Chondrocyte (in vitro differentiated cells): ENCODE results near the gene MYL12B. TPM values are rescaled to one million over a fixed set of nuclear protein-coding genes. Genes with fewer than 3 reads are reported as not detected.

Source experiments
- DNase-seq: peaks from one replicate; pipeline ENCODE4 v3.0.0; 2021; ENCODE audit warnings: mixed read lengths, low spot score
- H3K27ac Mint-ChIP-seq: one replicate; pipeline ENCODE4 v1.8.0; 2021; ENCODE audit warnings: mild to moderate bottlenecking, moderate library complexity, mixed read lengths; ENCODE audit not compliant: unreplicated experiment
- H3K27me3 Mint-ChIP-seq: 2 replicates; pipeline ENCODE4 v1.8.0; 2021; ENCODE audit warnings: low read depth, mixed read lengths
- H3K36me3 Mint-ChIP-seq: 2 replicates; pipeline ENCODE4 v1.8.0; 2021; ENCODE audit warnings: low read depth, mixed read lengths
- H3K4me1 Mint-ChIP-seq: 2 replicates; pipeline ENCODE4 v1.8.0; 2021; ENCODE audit warnings: low read depth, mild to moderate bottlenecking, mixed read lengths
- H3K4me3 Mint-ChIP-seq: one replicate; pipeline ENCODE4 v1.8.0; 2021; ENCODE audit warnings: mild to moderate bottlenecking, moderate library complexity, mixed read lengths; ENCODE audit not compliant: unreplicated experiment
- H3K9me3 Mint-ChIP-seq: 2 replicates; pipeline ENCODE4 v1.8.0; 2021; ENCODE audit warnings: low read depth, mixed read lengths
- total RNA-seq: library from RNA; stranded (reverse); gene quantifications from 3 replicates; pipeline ENCODE4 v1.2.1, GENCODE V29; 2021
- TF ChIP-seq, protein P1 (sequence below): fragments of 200-600 bp; sonication (generic); IDR thresholded peaks from 2 replicates; pipeline ENCODE4 v1.5.0; 2021; ENCODE audit warnings: antibody characterized with exemption, mild to moderate bottlenecking, moderate library complexity

Gene MYL12B
- total RNA-seq, 1 donor from 2014 or later: 327 TPM

- Mint-ChIP-seq H3K4me1 (peaks cover 34% of the 10 kb centered on the region), H3K36me3 (no peaks in the 10 kb centered on the region), H3K27me3 (no peaks in the 10 kb centered on the region), H3K4me3 (no peak overlapping the region), H3K9me3 (peaks cover under 1% of the 10 kb centered on the region), H3K27ac (no peak overlapping the region)
- DNase-seq: no peak
- TF ChIP-seq, protein P1, sequence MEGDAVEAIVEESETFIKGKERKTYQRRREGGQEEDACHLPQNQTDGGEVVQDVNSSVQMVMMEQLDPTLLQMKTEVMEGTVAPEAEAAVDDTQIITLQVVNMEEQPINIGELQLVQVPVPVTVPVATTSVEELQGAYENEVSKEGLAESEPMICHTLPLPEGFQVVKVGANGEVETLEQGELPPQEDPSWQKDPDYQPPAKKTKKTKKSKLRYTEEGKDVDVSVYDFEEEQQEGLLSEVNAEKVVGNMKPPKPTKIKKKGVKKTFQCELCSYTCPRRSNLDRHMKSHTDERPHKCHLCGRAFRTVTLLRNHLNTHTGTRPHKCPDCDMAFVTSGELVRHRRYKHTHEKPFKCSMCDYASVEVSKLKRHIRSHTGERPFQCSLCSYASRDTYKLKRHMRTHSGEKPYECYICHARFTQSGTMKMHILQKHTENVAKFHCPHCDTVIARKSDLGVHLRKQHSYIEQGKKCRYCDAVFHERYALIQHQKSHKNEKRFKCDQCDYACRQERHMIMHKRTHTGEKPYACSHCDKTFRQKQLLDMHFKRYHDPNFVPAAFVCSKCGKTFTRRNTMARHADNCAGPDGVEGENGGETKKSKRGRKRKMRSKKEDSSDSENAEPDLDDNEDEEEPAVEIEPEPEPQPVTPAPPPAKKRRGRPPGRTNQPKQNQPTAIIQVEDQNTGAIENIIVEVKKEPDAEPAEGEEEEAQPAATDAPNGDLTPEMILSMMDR: no peak
These were observed 40.4 kb upstream of the MYL12B start for GRCh38 chr18:3221496-3221895.

DNA sequence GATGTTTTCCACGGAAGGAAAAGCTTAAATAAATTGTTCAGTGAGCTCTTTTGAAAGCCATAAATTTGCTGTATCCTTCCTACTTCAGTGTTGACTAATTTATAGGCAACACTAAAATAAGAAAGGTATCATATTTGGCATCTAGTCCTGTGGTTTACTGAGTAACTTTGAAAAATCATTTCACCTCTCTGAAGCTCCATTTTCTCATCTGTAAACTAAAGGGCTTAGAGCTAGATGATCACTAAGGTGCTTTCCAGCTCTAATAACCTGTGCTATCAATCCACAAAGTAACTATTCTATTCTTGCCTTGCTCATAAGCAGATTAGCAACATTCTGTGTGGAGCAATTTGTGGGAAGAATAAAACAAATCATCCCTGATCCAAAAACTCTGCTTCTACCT lies 38.6 kb upstream of the MYL12B start:
- H3K27me3 Mint-ChIP-seq: no peaks in the 10 kb centered on the region

DNA sequence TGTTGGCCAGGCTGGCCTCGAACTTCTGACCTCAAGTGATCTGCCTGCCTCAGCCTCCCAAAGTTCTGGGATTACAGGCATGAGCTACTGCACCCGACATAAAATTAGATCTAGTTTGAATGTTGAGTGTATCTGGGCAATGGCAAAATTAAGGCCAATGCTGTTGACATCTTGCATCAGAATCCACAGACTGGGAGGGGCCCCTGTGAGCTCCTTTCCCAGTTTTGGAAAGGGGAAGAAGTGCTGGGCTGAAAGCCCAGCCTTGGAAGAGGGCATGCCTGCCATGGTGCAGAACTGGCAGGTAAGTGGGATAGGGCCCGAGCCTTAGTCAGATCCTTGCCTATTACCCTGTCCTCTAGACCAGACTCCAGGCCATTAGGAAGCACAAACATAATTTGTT lies 37.7 kb upstream of the MYL12B start:
- H3K9me3 Mint-ChIP-seq: no peaks in the 10 kb centered on the region
- no peak overlapping the region for H3K27ac Mint-ChIP-seq
- no peaks in the 10 kb centered on the region for H3K27me3 Mint-ChIP-seq
- no peaks in the 10 kb centered on the region for H3K36me3 Mint-ChIP-seq
- H3K4me1 Mint-ChIP-seq: peaks cover 15% of the 10 kb centered on the region
- H3K4me3 Mint-ChIP-seq: no peak overlapping the region
- TF ChIP-seq, protein P1: no peak
- no peak for DNase-seq

More for the DNA sequence above, 38.6 kb upstream of the MYL12B start:
- Mint-ChIP-seq H3K4me1 (peaks cover 21% of the 10 kb centered on the region), H3K27ac (no peak overlapping the region), H3K4me3 (no peak overlapping the region), H3K9me3 (no peaks in the 10 kb centered on the region), H3K36me3 (no peaks in the 10 kb centered on the region)
- TF ChIP-seq, protein P1: no peak
- no peak for DNase-seq

- DNase-seq: no peak
- no peaks in the 10 kb centered on the region for H3K9me3 Mint-ChIP-seq
- no peak overlapping the region for H3K27ac Mint-ChIP-seq
- no peaks in the 10 kb centered on the region for H3K27me3 Mint-ChIP-seq
- H3K4me1 Mint-ChIP-seq: peaks cover 1% of the 10 kb centered on the region
- H3K4me3 Mint-ChIP-seq: no peak overlapping the region
- TF ChIP-seq, protein P1: no peak
- H3K36me3 Mint-ChIP-seq: no peaks in the 10 kb centered on the region
These were observed 36.3 kb upstream of the MYL12B start for GRCh38 chr18:3225588-3225987.

GRCh38 chr18:3226048-3226447 lies 35.9 kb upstream of the MYL12B start:
- no peaks in the 10 kb centered on the region for H3K27me3 Mint-ChIP-seq
- H3K36me3 Mint-ChIP-seq: no peaks in the 10 kb centered on the region
- no peak overlapping the region for H3K27ac Mint-ChIP-seq
- H3K9me3 Mint-ChIP-seq: no peaks in the 10 kb centered on the region
- TF ChIP-seq, protein P1: no peak
- no peaks in the 10 kb centered on the region for H3K4me1 Mint-ChIP-seq
- DNase-seq: no peak
- H3K4me3 Mint-ChIP-seq: no peak overlapping the region
